ENCODE measurements around the gene TUBB. TPM values are rescaled to one million over a fixed set of nuclear protein-coding genes. Genes with fewer than 3 reads are reported as not detected.
A peak's percentile ranks its signal among the peaks of the same experiment; 100 is the strongest.

The TUBB gene
- total RNA-seq, 2 donors from 2014 or later, result 172 to 243 TPM

DNA sequence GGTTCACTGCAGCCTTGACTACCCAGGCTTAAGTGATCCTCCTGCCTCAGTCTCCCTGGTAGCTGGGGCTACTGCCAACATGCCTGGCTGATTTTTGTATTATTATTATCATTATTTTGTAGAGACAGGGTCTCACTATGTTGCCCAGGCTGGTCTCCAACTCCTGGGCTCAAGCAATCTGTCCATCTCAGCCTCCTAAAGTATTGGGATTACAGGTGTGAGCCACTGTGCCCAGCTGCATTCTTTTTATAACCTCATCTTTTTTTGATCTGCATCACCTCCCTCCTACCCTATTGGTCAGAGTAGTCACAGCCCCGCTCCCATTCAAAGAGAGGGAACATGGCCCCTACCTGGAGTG, 47.8 kb downstream of the TUBB start:
- H3K9me3 ChIP-seq, result no peaks in the 10 kb centered on the region
- TF ChIP-seq, protein P1, sequence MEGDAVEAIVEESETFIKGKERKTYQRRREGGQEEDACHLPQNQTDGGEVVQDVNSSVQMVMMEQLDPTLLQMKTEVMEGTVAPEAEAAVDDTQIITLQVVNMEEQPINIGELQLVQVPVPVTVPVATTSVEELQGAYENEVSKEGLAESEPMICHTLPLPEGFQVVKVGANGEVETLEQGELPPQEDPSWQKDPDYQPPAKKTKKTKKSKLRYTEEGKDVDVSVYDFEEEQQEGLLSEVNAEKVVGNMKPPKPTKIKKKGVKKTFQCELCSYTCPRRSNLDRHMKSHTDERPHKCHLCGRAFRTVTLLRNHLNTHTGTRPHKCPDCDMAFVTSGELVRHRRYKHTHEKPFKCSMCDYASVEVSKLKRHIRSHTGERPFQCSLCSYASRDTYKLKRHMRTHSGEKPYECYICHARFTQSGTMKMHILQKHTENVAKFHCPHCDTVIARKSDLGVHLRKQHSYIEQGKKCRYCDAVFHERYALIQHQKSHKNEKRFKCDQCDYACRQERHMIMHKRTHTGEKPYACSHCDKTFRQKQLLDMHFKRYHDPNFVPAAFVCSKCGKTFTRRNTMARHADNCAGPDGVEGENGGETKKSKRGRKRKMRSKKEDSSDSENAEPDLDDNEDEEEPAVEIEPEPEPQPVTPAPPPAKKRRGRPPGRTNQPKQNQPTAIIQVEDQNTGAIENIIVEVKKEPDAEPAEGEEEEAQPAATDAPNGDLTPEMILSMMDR (IDR thresholded peaks at IDR 0.05), result no peak
- ATAC-seq (ENCODE audit: insufficient number of reproducible peaks, low FRiP score, low read depth) (no peak), DNase-seq (ENCODE audit: low spot score) (no peak)
- no peak overlapping the region for H3K4me3 ChIP-seq
- H3K27ac ChIP-seq, result no peak overlapping the region
- H3K36me3 ChIP-seq, result no peaks in the 10 kb centered on the region
- peaks cover 12 to 27% of the 10 kb centered on the region in 2 donors for H3K4me1 ChIP-seq (ENCODE audit: control insufficient read depth in 1 of 2, low read depth in 2 of 2)
- H3K27me3 ChIP-seq (replicated peaks; ENCODE audit: insufficient read depth), result no peaks in the 10 kb centered on the region

DNA sequence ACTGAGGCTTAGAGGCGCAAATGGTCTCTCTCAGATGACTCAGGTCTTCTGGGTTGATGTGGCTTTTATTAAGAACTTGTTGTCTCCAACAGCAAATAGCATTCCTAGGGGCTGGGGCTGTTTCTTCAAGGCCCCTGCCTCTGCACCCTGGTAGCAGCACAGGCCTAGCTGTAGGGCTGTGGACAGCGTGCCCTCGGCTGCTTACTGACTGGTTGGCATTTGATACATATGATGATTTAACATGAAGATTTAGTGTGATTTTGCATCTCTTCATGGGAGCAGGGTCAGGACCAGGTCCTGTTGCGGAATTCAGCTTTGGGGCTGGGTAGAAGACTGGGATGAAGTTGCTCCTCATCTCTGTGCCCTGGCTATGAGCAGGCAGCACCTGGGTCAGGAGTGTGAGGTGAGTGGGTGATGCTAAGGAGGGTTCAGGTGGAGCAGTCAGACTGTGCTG, 48.5 kb downstream of the TUBB start:
- H3K27me3 ChIP-seq (replicated peaks; ENCODE audit: insufficient read depth), result no peaks in the 10 kb centered on the region
- DNase-seq (ENCODE audit: low spot score) (no peak), ATAC-seq (ENCODE audit: insufficient number of reproducible peaks, low FRiP score, low read depth) (no peak)
- TF ChIP-seq, protein P1 (IDR thresholded peaks at IDR 0.05), result no peak
- H3K36me3 ChIP-seq, result no peaks in the 10 kb centered on the region
- H3K4me1 ChIP-seq (ENCODE audit: control insufficient read depth in 1 of 2, low read depth in 2 of 2), result peaks cover 12 to 25% of the 10 kb centered on the region in 2 donors
- no peak overlapping the region for H3K27ac ChIP-seq
- no peaks in the 10 kb centered on the region for H3K9me3 ChIP-seq
- H3K4me3 ChIP-seq, result no peak overlapping the region

DNA sequence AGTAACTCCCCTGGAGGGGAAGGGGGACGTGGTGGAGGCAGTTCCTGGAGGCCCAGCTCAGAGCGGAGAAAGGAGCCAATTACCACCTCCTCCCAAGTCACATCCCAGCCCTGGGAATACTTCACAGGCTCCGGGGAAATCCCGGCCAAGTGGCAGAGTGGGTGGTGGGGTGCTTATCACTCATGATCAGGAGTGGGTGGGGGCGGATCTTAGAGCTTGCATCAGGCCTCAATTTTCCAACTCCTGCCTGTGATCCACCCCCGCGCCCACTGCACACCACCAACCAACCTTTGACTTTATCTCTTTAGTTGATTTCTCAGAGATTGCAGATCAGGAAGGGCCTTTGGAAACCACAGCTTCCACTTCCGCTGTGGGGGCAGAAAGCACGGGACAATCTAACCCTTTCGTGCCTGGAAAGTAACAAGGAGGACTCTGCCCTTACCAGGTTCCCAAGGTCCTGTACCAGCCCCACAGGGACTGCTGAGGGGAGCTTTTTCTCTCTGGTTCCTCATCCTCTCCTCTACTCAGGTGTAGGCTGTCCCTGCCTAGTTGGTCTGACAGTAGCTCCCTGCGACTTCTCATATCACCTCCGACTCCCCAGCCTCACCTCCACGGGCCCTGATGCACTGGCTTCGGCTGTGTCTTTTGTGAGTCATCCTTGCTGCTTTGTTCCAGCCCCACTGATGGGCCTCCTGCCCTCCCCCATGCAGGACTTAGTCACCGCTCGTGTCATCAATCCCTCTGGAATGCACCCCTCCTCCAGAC, 49.1 kb downstream of the TUBB start:
- no peak overlapping the region for H3K4me3 ChIP-seq
- H3K27ac ChIP-seq, result peak overlapping the region; percentile 5 to 6
- DNase-seq (ENCODE audit: low spot score), result peak; percentile 65
- H3K36me3 ChIP-seq, result no peaks in the 10 kb centered on the region
- ATAC-seq (ENCODE audit: insufficient number of reproducible peaks, low FRiP score, low read depth), result peak; percentile 59
- TF ChIP-seq, protein P1 (IDR thresholded peaks at IDR 0.05), result no peak
- H3K9me3 ChIP-seq, result no peaks in the 10 kb centered on the region
- peaks cover 8 to 19% of the 10 kb centered on the region in 2 donors for H3K4me1 ChIP-seq (ENCODE audit: control insufficient read depth in 1 of 2, low read depth in 2 of 2)
- no peaks in the 10 kb centered on the region for H3K27me3 ChIP-seq (replicated peaks; ENCODE audit: insufficient read depth)

DNA sequence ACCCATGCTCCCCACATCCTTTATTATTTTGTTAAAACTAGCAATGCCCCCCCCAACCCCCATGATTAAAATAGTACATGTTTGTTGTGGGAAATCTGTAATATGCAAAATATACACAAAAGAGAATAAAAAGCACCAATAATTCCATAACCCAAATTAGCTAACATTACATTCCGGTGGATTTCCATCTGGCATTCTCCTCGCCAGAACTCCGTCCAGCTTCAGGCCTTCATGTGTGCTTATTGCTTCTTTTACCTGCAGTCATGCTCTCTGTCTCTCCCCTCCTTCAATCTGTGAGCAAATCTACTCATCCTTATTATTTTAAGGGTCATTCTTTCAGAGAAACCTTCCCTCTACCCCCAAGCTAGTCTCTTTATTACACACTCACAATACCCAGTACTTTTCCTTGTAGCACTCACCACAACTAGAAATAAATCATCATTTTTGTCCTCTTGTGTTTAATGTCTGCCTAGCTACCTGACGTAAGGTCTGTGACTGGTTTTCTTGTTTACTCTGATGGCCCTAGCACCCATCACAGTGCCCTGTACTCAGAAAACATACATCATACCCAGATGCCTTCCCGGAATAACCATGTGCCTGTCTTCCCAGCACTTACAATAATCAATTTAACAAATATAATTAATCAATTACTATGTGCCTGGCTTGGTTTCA, 49.8 kb downstream of the TUBB start:
- H3K9me3 ChIP-seq, result no peaks in the 10 kb centered on the region
- H3K4me3 ChIP-seq, result no peak overlapping the region
- H3K4me1 ChIP-seq (ENCODE audit: control insufficient read depth in 1 of 2, low read depth in 2 of 2), result peaks cover 8 to 18% of the 10 kb centered on the region in 2 donors
- ATAC-seq (ENCODE audit: insufficient number of reproducible peaks, low FRiP score, low read depth), result no peak
- TF ChIP-seq, protein P1 (IDR thresholded peaks at IDR 0.05), result no peak
- H3K27me3 ChIP-seq (replicated peaks; ENCODE audit: insufficient read depth), result no peaks in the 10 kb centered on the region
- H3K27ac ChIP-seq, result peak overlapping the region in 1 of 2 donors; percentile 29
- no peak for DNase-seq (ENCODE audit: low spot score)
- no peaks in the 10 kb centered on the region for H3K36me3 ChIP-seq

DNA sequence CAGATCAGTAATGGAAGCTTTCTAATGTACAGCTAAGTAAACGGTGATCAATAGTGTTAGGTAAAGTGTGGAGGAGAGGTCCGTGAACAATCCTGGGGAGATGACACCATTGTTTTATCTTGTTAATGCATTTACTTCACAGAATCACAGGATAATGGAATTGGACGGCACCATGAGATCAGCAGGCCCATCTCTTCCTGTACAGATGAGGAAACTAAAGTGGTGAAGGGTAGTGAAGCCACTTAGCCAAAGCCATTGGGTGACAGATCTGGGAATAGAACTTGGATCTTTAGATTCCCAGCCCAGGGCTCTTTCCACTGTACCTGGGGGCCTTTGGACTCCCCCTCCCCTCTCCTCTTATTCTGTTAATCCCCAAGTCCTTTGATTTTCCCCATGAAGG, 50.4 kb downstream of the TUBB start:
- Histone ChIP-seq H3K9me3 (no peaks in the 10 kb centered on the region), H3K4me1 (ENCODE audit: control insufficient read depth in 1 of 2, low read depth in 2 of 2) (peaks cover 8 to 18% of the 10 kb centered on the region in 2 donors), H3K27ac (peak overlapping the region in 1 of 2 donors; percentile 29), H3K27me3 (replicated peaks; ENCODE audit: insufficient read depth) (no peaks in the 10 kb centered on the region), H3K36me3 (no peaks in the 10 kb centered on the region), H3K4me3 (no peak overlapping the region)
- TF ChIP-seq, protein P1 (IDR thresholded peaks at IDR 0.05), result no peak
- ATAC-seq (ENCODE audit: insufficient number of reproducible peaks, low FRiP score, low read depth) (no peak), DNase-seq (ENCODE audit: low spot score) (no peak)
